ENCODE data around the gene VTN. TPM values are rescaled to one million over a fixed set of nuclear protein-coding genes. Genes with fewer than 3 reads are reported as not detected.

VTN gene
- total RNA-seq = 17.4 and 23.3 TPM in 2 replicates

GRCh38 chr17:28370035-28370743 lies at the start of gene VTN:
VTN (minus strand) TSS chr17:28370307; CDS start chr17:28370203, 104 bp downstream.

GRCh38 chr17:28405632-28406472 lies 35.7 kb upstream of the VTN start, which contains the start of gene SLC46A1:
SLC46A1 (minus strand) TSS chr17:28406212; CDS start chr17:28406114, 98 bp downstream.

GRCh38 chr17:28371245-28372202 lies 1.4 kb upstream of the VTN start, which contains the start of gene SARM1:
SARM1 (plus strand) TSS chr17:28371694; CDS start chr17:28372033, 339 bp downstream.

GRCh38 chr17:28364665-28365363 lies 5.3 kb downstream of the VTN start, which contains the start of gene SEBOX:
SEBOX (minus strand) TSS chr17:28365199; CDS start chr17:28365151, 48 bp downstream.

GRCh38 chr17:28357061-28357900 lies 12.8 kb downstream of the VTN start, which contains the start of gene POLDIP2:
POLDIP2 (minus strand) TSS chr17:28357527; CDS start chr17:28357448, 79 bp downstream.

GRCh38 chr17:28335201-28335958 lies 34.7 kb downstream of the VTN start, which contains the start of the genes IFT20 and TNFAIP1:
IFT20 (minus strand) TSS chr17:28335472; CDS start chr17:28331985, 3,487 bp downstream.
TNFAIP1 (plus strand) TSS chr17:28335761; CDS start chr17:28339522, 3,761 bp downstream.

GRCh38 chr17:28318759-28319597 lies 51.1 kb downstream of the VTN start, which contains the start of gene TMEM97:
TMEM97 (plus strand) TSS chr17:28319200; CDS start chr17:28319240, 40 bp downstream.

Other genes starting within 250 kb of the VTN start
- 21.5 and 22.5 TPM in 2 replicates for gene TMEM97, start 51.1 kb downstream of the VTN start, total RNA-seq
- 46.5 and 65.3 TPM in 2 replicates for gene IFT20, start 34.8 kb downstream of the VTN start, total RNA-seq
- 26.9 and 42.0 TPM in 2 replicates for gene TNFAIP1, start 34.5 kb downstream of the VTN start, total RNA-seq
- 70.8 and 80.8 TPM in 2 replicates for gene POLDIP2, start 12.8 kb downstream of the VTN start, total RNA-seq
- gene SEBOX, start 5.1 kb downstream of the VTN start, total RNA-seq = not detected in 2 replicates
- 12.9 and 15.6 TPM in 2 replicates for gene SARM1, start 1.4 kb upstream of the VTN start, total RNA-seq
- 2.3 and 3.7 TPM in 2 replicates for gene SLC46A1, start 35.9 kb upstream of the VTN start, total RNA-seq
- gene SLC13A2, start 103.3 kb upstream of the VTN start, total RNA-seq = not detected in 2 replicates
- 0.12 TPM in 1 of 2 replicates, not detected in the other for gene FOXN1, start 136.0 kb upstream of the VTN start, total RNA-seq
- gene UNC119, start 182.3 kb upstream of the VTN start, total RNA-seq = 36.6 and 39.7 TPM in 2 replicates
- 56.1 and 82.5 TPM in 2 replicates for gene PIGS, start 201.2 kb upstream of the VTN start, total RNA-seq
- gene ALDOC, start 206.6 kb upstream of the VTN start, total RNA-seq = 69.6 and 136 TPM in 2 replicates
- gene SPAG5, start 228.7 kb upstream of the VTN start, total RNA-seq = 2.7 and 3.7 TPM in 2 replicates
- 1.3 and 8.6 TPM in 2 replicates for gene RSKR, start 243.9 kb upstream of the VTN start, total RNA-seq